Thyroid gland (tissue), 4 donors: ENCODE results near the gene TMPRSS6.

Source experiments
- CTCF ChIP-seq, 6 experiments: fragments of 200-600 bp in 3 of 6; fragments of 450-650 bp in 3 of 6; sonication (generic) in 3 of 6; IDR thresholded peaks; one replicate each; pipeline ENCODE4 v1.5.1; 2016 to 2019; ENCODE audit warnings: antibody characterized with exemption in 6 of 6, mild to moderate bottlenecking in 2 of 6, inconsistent platforms in 1 of 6, moderate library complexity in 1 of 6
- POLR2A ChIP-seq, 2 donors: fragments of 450-650 bp; IDR thresholded peaks; one replicate each; pipeline ENCODE4 v1.6.1; 2017; ENCODE audit warnings: antibody characterized with exemption in 2 of 2, mild to moderate bottlenecking in 2 of 2, moderate library complexity in 1 of 2

GRCh38 chr22:37121887-37122591 is 12.5 kb upstream of the TMPRSS6 start:
- peak in 2 of 6 experiments; percentile 1 to 20 for TF ChIP-seq CTCF (IDR thresholded peaks at IDR 0.05)
- peak in 1 of 2 donors; percentile 17 for TF ChIP-seq POLR2A (IDR thresholded peaks at IDR 0.05)
